Stomach (tissue), 9 donors: ENCODE results near the gene EMC6. TPM values are rescaled to one million over a fixed set of nuclear protein-coding genes. Genes with fewer than 3 reads are reported as not detected.
A peak's percentile ranks its signal among the peaks of the same experiment; 100 is the strongest.

Experiments used
- DNase-seq, 2 donors: peaks; one replicate each; pipeline versions ENCODE4 v3.0.0 to v3.0.0-alpha.2; 2013 to 2019
- H3K27ac ChIP-seq, 5 donors: fragments of 200-600 bp in 4 of 5; sonication (generic) in 4 of 5; one replicate each; pipeline ENCODE4 v1.5.1; 2013 to 2019; ENCODE audit warnings: mild to moderate bottlenecking in 1 of 5, moderate library complexity in 1 of 5
- H3K27me3 ChIP-seq, 3 donors: fragments of 200-600 bp; sonication (generic); one replicate each; pipeline ENCODE4 v1.5.1; 2017 to 2019; ENCODE audit warnings: mixed run types in 1 of 3
- H3K36me3 ChIP-seq, 4 donors: fragments of 200-600 bp; sonication (generic); 1 replicate in 3 of 4; 2 replicates in 1 of 4; pipeline ENCODE4 v1.5.1; 2016 to 2019
- H3K4me1 ChIP-seq, 4 donors: fragments of 200-600 bp; sonication (generic); one replicate each; pipeline ENCODE4 v1.5.1; 2016 to 2019
- H3K4me3 ChIP-seq, 4 donors: fragments of 200-600 bp; sonication (generic) in 3 of 4; one replicate each; pipeline ENCODE4 v1.5.1; 2016 to 2019; ENCODE audit warnings: mild to moderate bottlenecking in 1 of 4
- H3K9me3 ChIP-seq, 4 donors: fragments of 200-600 bp; sonication (generic); one replicate each; pipeline ENCODE4 v1.5.1; 2016 to 2019
- EP300 ChIP-seq: sonication (generic); formaldehyde crosslinking; IDR thresholded peaks from one replicate; pipeline ENCODE4 v1.6.1; 2017; ENCODE audit warnings: antibody characterized with exemption
- POLR2A ChIP-seq, 4 donors: fragments of 450-650 bp; IDR thresholded peaks; one replicate each; pipeline ENCODE4 v1.6.1; 2016; ENCODE audit warnings: antibody characterized with exemption in 4 of 4, control low read depth in 2 of 4, mild to moderate bottlenecking in 1 of 4, moderate library complexity in 1 of 4
- POLR2AphosphoS5 ChIP-seq, 3 donors: sonication (generic); formaldehyde crosslinking; IDR thresholded peaks; one replicate each; pipeline ENCODE4 v1.6.1; 2016; ENCODE audit warnings: antibody characterized with exemption in 3 of 3
- whole genome bisulfite sequencing, 5 donors: extraction: QIAGEN DNeasy Blood & Tissue Kit in 3 of 5; methylation state at CpG; one replicate each; pipeline versions ENCODE4 v1.1.5 to v1.1.7; 2013 to 2018; 5-methylcytosine and 5-hydroxymethylcytosine counted together
- intact Hi-C: fragments of 100-400 bp; cut with DNase I; formaldehyde crosslinking; loops from one replicate; pipeline ENCODE4 v1.15.1; 2023; ENCODE audit warnings: low total_unique reads
- polyA plus RNA-seq, 3 donors: library from polyadenylated mRNA; stranded (reverse); fragments of 200-250 nt; gene quantifications; one replicate each; pipeline ENCODE4 v1.2.3, GENCODE V29; 2013
- total RNA-seq, 5 donors: library from RNA; depleted of rRNA; stranded (reverse); fragments of >200 nt; gene quantifications; one replicate each; pipeline versions ENCODE4 v1.1.0 to v1.2.3, GENCODE V29; 2014 to 2016
- TF ChIP-seq, protein P1 (sequence below), 7 experiments: fragments of 450-650 bp in 4 of 7; fragments of 200-600 bp in 3 of 7; sonication (generic) in 3 of 7; IDR thresholded peaks; one replicate each; pipeline ENCODE4 v1.5.1; 2016 to 2019; ENCODE audit warnings: antibody characterized with exemption in 7 of 7, control low read depth in 2 of 7, mild to moderate bottlenecking in 1 of 7
- donor health status: healthy with polysubstance abuse.
- donor health status: Bipolar disorder and iron deficiency.
- donor health status: healthy.

Gene EMC6
- total and polyA plus RNA-seq, 8 donors = 2.6 to 75.6 (median 44.4) TPM; not detected in 2

DNA sequence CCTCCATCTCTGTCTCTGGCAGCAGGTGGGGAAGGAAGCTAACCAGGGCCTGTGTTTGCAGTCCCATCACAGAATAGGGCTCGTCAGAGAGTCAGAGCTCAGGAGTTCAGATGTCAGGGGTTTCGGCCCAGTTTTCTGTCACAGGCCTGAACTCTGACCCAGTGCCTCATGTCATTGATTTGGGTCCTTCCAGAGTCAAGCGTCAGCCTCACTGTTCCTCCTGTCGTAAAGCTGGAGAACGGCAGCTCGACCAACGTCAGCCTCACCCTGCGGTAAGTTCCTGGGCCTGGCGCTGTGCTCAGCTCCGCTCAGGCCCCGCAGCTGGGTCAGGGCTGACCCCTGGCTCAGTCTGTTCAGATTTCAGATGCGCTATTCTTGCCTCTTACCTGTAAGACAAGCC, 21.4 kb upstream of the EMC6 start:
- intact Hi-C loops = no loop called here
- H3K4me1 ChIP-seq = peaks cover 0 to 9% (median 3%) of the 10 kb centered on the region in 4 donors
- no peak overlapping the region for H3K27ac ChIP-seq
- peaks cover 5 to 88% (median 77%) of the 10 kb centered on the region in 4 donors for H3K36me3 ChIP-seq
- no peaks in the 10 kb centered on the region for H3K27me3 ChIP-seq
- no peak for TF ChIP-seq EP300
- TF ChIP-seq, protein P1, sequence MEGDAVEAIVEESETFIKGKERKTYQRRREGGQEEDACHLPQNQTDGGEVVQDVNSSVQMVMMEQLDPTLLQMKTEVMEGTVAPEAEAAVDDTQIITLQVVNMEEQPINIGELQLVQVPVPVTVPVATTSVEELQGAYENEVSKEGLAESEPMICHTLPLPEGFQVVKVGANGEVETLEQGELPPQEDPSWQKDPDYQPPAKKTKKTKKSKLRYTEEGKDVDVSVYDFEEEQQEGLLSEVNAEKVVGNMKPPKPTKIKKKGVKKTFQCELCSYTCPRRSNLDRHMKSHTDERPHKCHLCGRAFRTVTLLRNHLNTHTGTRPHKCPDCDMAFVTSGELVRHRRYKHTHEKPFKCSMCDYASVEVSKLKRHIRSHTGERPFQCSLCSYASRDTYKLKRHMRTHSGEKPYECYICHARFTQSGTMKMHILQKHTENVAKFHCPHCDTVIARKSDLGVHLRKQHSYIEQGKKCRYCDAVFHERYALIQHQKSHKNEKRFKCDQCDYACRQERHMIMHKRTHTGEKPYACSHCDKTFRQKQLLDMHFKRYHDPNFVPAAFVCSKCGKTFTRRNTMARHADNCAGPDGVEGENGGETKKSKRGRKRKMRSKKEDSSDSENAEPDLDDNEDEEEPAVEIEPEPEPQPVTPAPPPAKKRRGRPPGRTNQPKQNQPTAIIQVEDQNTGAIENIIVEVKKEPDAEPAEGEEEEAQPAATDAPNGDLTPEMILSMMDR (IDR thresholded peaks at IDR 0.05) = no peak
- no peak for TF ChIP-seq POLR2AphosphoS5 (IDR thresholded peaks at IDR 0.05)
- no peak for TF ChIP-seq POLR2A (IDR thresholded peaks at IDR 0.05)
- no peak overlapping the region for H3K4me3 ChIP-seq
- DNase-seq = no peak
- 68 to 87% (median 74%) methylated on average over 12 of the region's 12 CpGs for WGBS, 5 donors
- H3K9me3 ChIP-seq = no peaks in the 10 kb centered on the region

DNA sequence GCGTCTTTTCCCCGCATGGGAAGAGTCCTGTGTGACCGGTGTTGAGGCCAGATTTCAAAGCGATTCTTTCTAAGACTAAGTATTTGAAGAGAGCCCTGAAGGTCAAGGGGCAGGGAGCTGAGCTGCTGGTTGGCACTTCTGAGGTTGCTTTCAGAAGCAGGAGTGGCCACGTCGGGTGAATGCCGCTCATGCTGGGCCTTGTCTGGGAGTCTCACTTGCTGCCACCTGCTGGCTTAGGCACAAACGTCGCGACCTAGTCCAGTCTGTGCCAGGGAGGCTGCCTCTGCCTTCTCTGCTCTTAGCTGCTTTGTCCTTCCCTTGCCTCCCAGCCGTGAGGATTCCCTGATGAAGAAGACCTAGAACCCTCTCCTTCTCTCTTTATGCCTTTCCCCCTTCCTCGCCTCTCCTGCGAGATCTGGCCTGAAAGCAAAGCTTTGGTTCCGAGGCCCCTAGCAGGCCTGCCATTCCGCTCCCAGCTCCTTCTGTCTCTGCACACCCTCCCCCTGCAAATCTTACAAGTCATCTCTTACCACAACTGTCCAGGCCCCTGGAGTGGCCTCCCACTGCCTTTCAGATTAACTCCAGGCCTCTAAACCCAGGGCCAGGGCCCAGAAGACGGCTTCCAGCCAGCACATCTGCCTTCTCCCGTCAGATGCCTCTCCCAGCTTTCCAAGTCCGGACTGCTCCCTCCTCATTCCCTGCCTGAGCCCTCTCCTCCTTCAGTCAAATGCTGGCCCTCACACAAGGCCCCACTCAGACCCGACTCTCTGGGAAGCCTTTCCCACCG, 20.6 kb upstream of the EMC6 start:
- no peak for TF ChIP-seq EP300
- TF ChIP-seq POLR2AphosphoS5 (IDR thresholded peaks at IDR 0.05) = peak in 1 of 3 donors; percentile 36
- TF ChIP-seq, protein P1 (IDR thresholded peaks at IDR 0.05) = peak in 5 of 7 experiments; percentile 17 to 54 (median 29)
- DNase-seq = peak; percentile 72 to 89
- no peaks in the 10 kb centered on the region for H3K27me3 ChIP-seq
- intact Hi-C loops = no loop called here
- peaks cover 5 to 83% (median 72%) of the 10 kb centered on the region in 4 donors for H3K36me3 ChIP-seq
- WGBS, 5 donors = 58 to 67% (median 62%) methylated on average over 20 of the region's 20 CpGs
- peaks cover 0 to 7% (median 3%) of the 10 kb centered on the region in 4 donors for H3K4me1 ChIP-seq
- no peaks in the 10 kb centered on the region for H3K9me3 ChIP-seq
- H3K4me3 ChIP-seq = no peak overlapping the region
- H3K27ac ChIP-seq = no peak overlapping the region

DNA sequence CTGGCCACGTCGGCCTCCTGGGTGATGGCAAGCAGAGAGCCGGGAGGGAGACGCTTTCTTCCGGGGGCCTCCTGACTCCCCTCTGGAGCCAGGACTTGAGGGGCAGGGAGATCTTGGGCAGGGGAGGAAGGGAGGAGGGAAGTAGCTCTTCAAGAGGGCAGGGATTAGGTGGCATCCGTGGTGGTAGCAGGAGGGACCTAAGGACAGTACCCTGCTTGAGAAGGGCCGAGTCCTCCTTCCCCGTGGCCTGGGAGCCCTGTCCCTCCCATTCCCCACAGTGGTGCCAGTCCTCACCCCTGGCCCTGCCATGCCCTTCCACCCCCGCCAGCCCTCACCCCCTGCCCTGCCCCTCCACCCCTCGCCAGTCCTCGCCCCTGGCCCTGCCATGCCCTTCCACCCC, 12.8 kb upstream of the EMC6 start:
- Histone ChIP-seq H3K36me3 (peaks cover 3 to 46% (median 38%) of the 10 kb centered on the region in 4 donors), H3K9me3 (no peaks in the 10 kb centered on the region), H3K27me3 (no peaks in the 10 kb centered on the region), H3K4me3 (no peak overlapping the region), H3K27ac (no peak overlapping the region), H3K4me1 (peaks cover 20 to 34% (median 28%) of the 10 kb centered on the region in 4 donors)
- intact Hi-C loops = no loop called here
- DNase-seq = no peak
- no peak for TF ChIP-seq EP300
- no peak for TF ChIP-seq POLR2AphosphoS5 (IDR thresholded peaks at IDR 0.05)
- no peak for TF ChIP-seq POLR2A (IDR thresholded peaks at IDR 0.05)
- TF ChIP-seq, protein P1 (IDR thresholded peaks at IDR 0.05) = no peak
- WGBS, 5 donors = 84 to 100% (median 89%) methylated on average over 1 to 11 of the region's 11 CpGs

- TF ChIP-seq POLR2AphosphoS5 (IDR thresholded peaks at IDR 0.05) = no peak
- TF ChIP-seq, protein P1 (IDR thresholded peaks at IDR 0.05) = no peak
- peaks cover 3 to 46% (median 34%) of the 10 kb centered on the region in 4 donors for H3K36me3 ChIP-seq
- 83 to 91% (median 90%) methylated on average over 14 to 16 of the region's 16 CpGs for WGBS, 5 donors
- no peak for DNase-seq
- no peak overlapping the region for H3K4me3 ChIP-seq
- intact Hi-C loops = no loop called here
- no peaks in the 10 kb centered on the region for H3K27me3 ChIP-seq
- no peaks in the 10 kb centered on the region for H3K9me3 ChIP-seq
- no peak overlapping the region for H3K27ac ChIP-seq
- H3K4me1 ChIP-seq = peaks cover 25 to 40% (median 30%) of the 10 kb centered on the region in 4 donors
Measured at GRCh38 chr17:3656353-3656752, 12.3 kb upstream of the EMC6 start.
